HG03460 (cell line): ENCODE data around the gene RFXAP.
A peak's percentile ranks its signal among the peaks of the same experiment; 100 is the strongest.
"Not testable (repeated sequence)": the region's sequence is repeated elsewhere in the genome, so short reads cannot be mapped to it uniquely, and the experiment has no call there.

Source experiments
- ATAC-seq: cut with Tn5 transposase; IDR thresholded peaks from one replicate; pipeline ENCODE4 v1.9.1; 2021; ENCODE audit not compliant: unreplicated experiment

The RFXAP gene

GRCh38 chr13:36818804-36819738 is at the start of gene RFXAP:
TSS of gene RFXAP (plus strand) at chr13:36819222. CDS start at chr13:36819358, 136 bp downstream.
- peak; percentile 78 for ATAC-seq

GRCh38 chr13:36769545-36769944 is 49.5 kb upstream of the RFXAP start:
- no peak for ATAC-seq

- no peak for ATAC-seq
Measured at GRCh38 chr13:36770741-36771140, 48.3 kb upstream of the RFXAP start.

- no peak for ATAC-seq
Measured at GRCh38 chr13:36772853-36773252, 46.2 kb upstream of the RFXAP start.

GRCh38 chr13:36774931-36775330 is 44.1 kb upstream of the RFXAP start:
- ATAC-seq: no peak

- no peak for ATAC-seq
Measured at GRCh38 chr13:36776175-36776574, 42.8 kb upstream of the RFXAP start.

GRCh38 chr13:36778083-36778671 is 40.8 kb upstream of the RFXAP start:
- no peak for ATAC-seq

GRCh38 chr13:36783890-36784289 is 35.1 kb upstream of the RFXAP start:
- ATAC-seq: no peak

GRCh38 chr13:36786175-36786574 is 32.8 kb upstream of the RFXAP start:
- not testable (repeated sequence) for ATAC-seq

GRCh38 chr13:36787181-36787580 is 31.8 kb upstream of the RFXAP start:
- ATAC-seq: no peak

- ATAC-seq: no peak
Measured at GRCh38 chr13:36788276-36788675, 30.7 kb upstream of the RFXAP start.

GRCh38 chr13:36789061-36789460 is 30.0 kb upstream of the RFXAP start:
- no peak for ATAC-seq

- ATAC-seq: no peak
Measured at GRCh38 chr13:36789730-36790129, 29.3 kb upstream of the RFXAP start.

GRCh38 chr13:36794706-36795105 is 24.3 kb upstream of the RFXAP start:
- no peak for ATAC-seq

- ATAC-seq: no peak
Measured at GRCh38 chr13:36795463-36795862, 23.6 kb upstream of the RFXAP start.

- no peak for ATAC-seq
Measured at GRCh38 chr13:36796052-36796451, 23.0 kb upstream of the RFXAP start.

- ATAC-seq: no peak
Measured at GRCh38 chr13:36801035-36801434, 18.0 kb upstream of the RFXAP start.

GRCh38 chr13:36804588-36804987 is 14.4 kb upstream of the RFXAP start:
- ATAC-seq: no peak

GRCh38 chr13:36806102-36806501 is 12.9 kb upstream of the RFXAP start:
- ATAC-seq: no peak

- ATAC-seq: no peak
Measured at GRCh38 chr13:36807616-36808015, 11.4 kb upstream of the RFXAP start.

GRCh38 chr13:36813225-36813624 is 5.8 kb upstream of the RFXAP start:
- ATAC-seq: no peak

- no peak for ATAC-seq
Measured at GRCh38 chr13:36814465-36814864, 4.6 kb upstream of the RFXAP start.
